Measurements from ENCODE around the gene CEACAM7. TPM values are rescaled to one million over a fixed set of nuclear protein-coding genes. Genes with fewer than 3 reads are reported as not detected.

The CEACAM7 gene
- total RNA-seq, 1 experiment from 2014 or later: not detected

- no peak overlapping the region for H2BK12ac ChIP-seq (ENCODE audit: insufficient read length, low read depth, low read length)
- H3K9ac ChIP-seq (ENCODE audit: extremely low read depth, insufficient read length, low read length): no peak overlapping the region
- H3K36me3 Mint-ChIP-seq (ENCODE audit: insufficient read depth in 1 of 3, low read depth in 3 of 3): peaks cover 0 to 26% (median 4%) of the 10 kb centered on the region in 3 experiments; a peak in 5 of 7 replicates
- H2BK5ac ChIP-seq (ENCODE audit: insufficient read length, low read length): no peak overlapping the region
- no peak overlapping the region for H3K14ac ChIP-seq (ENCODE audit: insufficient read depth, low read length)
- no peak overlapping the region for H3K4me3 Mint-ChIP-seq
- peaks cover 57% of the 10 kb centered on the region for H3K9me3 ChIP-seq (ENCODE audit: control insufficient read depth, low read depth, low read length)
- no peak overlapping the region for H3K56ac ChIP-seq (ENCODE audit: insufficient read length, low read depth, low read length)
- H3K27me3 ChIP-seq (ENCODE audit: insufficient read depth, low read length): no peaks in the 10 kb centered on the region
- H3K4me1 ChIP-seq (ENCODE audit: insufficient read depth, low read length): no peaks in the 10 kb centered on the region
- no peak overlapping the region for H3K4ac ChIP-seq (ENCODE audit: low read depth, low read length)
- H3K27me3 Mint-ChIP-seq (ENCODE audit: low read depth): no peaks in the 10 kb centered on the region
- no peak overlapping the region for H2BK120ac ChIP-seq (ENCODE audit: low read depth, low read length, poor library complexity, severe bottlenecking)
- no peaks in the 10 kb centered on the region for H3K23me2 ChIP-seq (ENCODE audit: insufficient read length, low read depth, low read length, poor library complexity, severe bottlenecking)
- no peak overlapping the region for H3K27ac Mint-ChIP-seq
- no peak overlapping the region for H4K5ac ChIP-seq (ENCODE audit: insufficient read length, low read depth, low read length)
- no peak overlapping the region for H3K23ac ChIP-seq (ENCODE audit: insufficient read length, low read depth, low read length)
- H4K8ac ChIP-seq (replicated peaks; ENCODE audit: insufficient read length, low read depth, low read length): no peak overlapping the region
- no peak overlapping the region for H2BK15ac ChIP-seq (ENCODE audit: low read depth, low read length)
- no peak for DNase-seq
- no peak overlapping the region for H2AFZ ChIP-seq (ENCODE audit: low read length)
- TF ChIP-seq CTCF (conservative IDR thresholded peaks at IDR 0.05): no peak
- no peak overlapping the region for H4K91ac ChIP-seq (ENCODE audit: insufficient read length, low read depth, low read length)
- no peak overlapping the region for H3T11ph ChIP-seq (ENCODE audit: low read length)
- no peaks in the 10 kb centered on the region for H3K79me1 ChIP-seq (ENCODE audit: insufficient read depth, low read depth, low read length, poor library complexity, severe bottlenecking)
- no peaks in the 10 kb centered on the region for H4K20me1 ChIP-seq (ENCODE audit: control insufficient read depth, insufficient read depth, insufficient read length)
- no peak overlapping the region for H2BK20ac ChIP-seq (ENCODE audit: low read depth, low read length, poor library complexity, severe bottlenecking)
- H3K9me3 Mint-ChIP-seq: peaks cover 65 to 76% of the 10 kb centered on the region in 2 experiments
- no peak overlapping the region for H3K4me2 ChIP-seq (ENCODE audit: insufficient read depth, insufficient read length, low read length)
- no peak overlapping the region for H3K27ac ChIP-seq (ENCODE audit: insufficient read length, low read depth, low read length)
- no peak overlapping the region for H2AK5ac ChIP-seq (ENCODE audit: insufficient read length, low read length)
- H3K79me2 ChIP-seq (ENCODE audit: insufficient read depth, low read length): no peaks in the 10 kb centered on the region
- H3K18ac ChIP-seq (ENCODE audit: insufficient read length, low read depth, low read length): no peak overlapping the region
- H3K4me1 Mint-ChIP-seq: no peaks in the 10 kb centered on the region
- WGBS (ENCODE audit: extremely low coverage, insufficient read length, low lambda C conversion rate): no CpG with 5 or more reads among the region's 3 CpGs
Observed at GRCh38 chr19:41649827-41650226, 38.2 kb downstream of the CEACAM7 start.
